IMR-90 (cell line): ENCODE results near the gene SYNE2. TPM values are rescaled to one million over a fixed set of nuclear protein-coding genes. Genes with fewer than 3 reads are reported as not detected.

Experiments used
- ATAC-seq: fragments of 200-7000 bp; cut with Tn5 transposase; 2 replicates; pipeline ENCODE4 v1.9.1; 2020; ENCODE audit warnings: low read depth, mild to moderate bottlenecking, moderate library complexity
- BruUV-seq: library from RNA; stranded (reverse); fragments of 400-500 nt; replicated peaks from 2 replicates; lab custom pipeline; 2021; lab: Mats Ljungman, UMichigan
- CTCF ChIA-PET: fragments of 300-600 bp; formaldehyde crosslinking; extraction: SDS; loops from one replicate; lab custom pipeline; 2021; ENCODE audit warnings: antibody characterized with exemption; lab: Yijun Ruan, JAX
- POLR2A ChIA-PET: fragments of 300-600 bp; sonication (Branson Sonifier 250); formaldehyde crosslinking; loops from one replicate; lab custom pipeline; 2022; ENCODE audit warnings: antibody characterized with exemption; ENCODE audit not compliant: unreplicated experiment; lab: Charles Lee
- DNase-seq: peaks from one replicate; pipeline ENCODE4 v3.0.0; 2013
- H2AFZ ChIP-seq: replicated peaks from 2 replicates; pipeline ENCODE3; 2013; ENCODE audit warnings: low read length, mild to moderate bottlenecking; ENCODE audit not compliant: poor library complexity
- H2AK5ac ChIP-seq: 2 replicates; pipeline ENCODE4 v1.6.1; 2013; ENCODE audit warnings: low read depth, low read length, inconsistent platforms
- H2AK9ac ChIP-seq: replicated peaks from 2 replicates; pipeline ENCODE3; 2013; ENCODE audit warnings: mild to moderate bottlenecking, low read depth, low read length, moderate library complexity; ENCODE audit not compliant: poor library complexity
- H2BK120ac ChIP-seq: 2 replicates; pipeline ENCODE4 v1.6.1; 2013; ENCODE audit warnings: low read depth, low read length, inconsistent platforms
- H2BK15ac ChIP-seq: 3 replicates; pipeline ENCODE4 v1.6.1; 2013; ENCODE audit warnings: low read depth, low read length, inconsistent platforms
- H2BK20ac ChIP-seq: 2 replicates; pipeline ENCODE4 v1.6.1; 2013; ENCODE audit warnings: low read depth, mild to moderate bottlenecking, inconsistent platforms, low read length, moderate library complexity
- H2BK5ac ChIP-seq: 2 replicates; pipeline ENCODE4 v1.6.1; 2013; ENCODE audit warnings: mild to moderate bottlenecking, low read depth, low read length, inconsistent platforms; ENCODE audit not compliant: poor library complexity, severe bottlenecking
- H3K14ac ChIP-seq: replicated peaks from 2 replicates; pipeline ENCODE4 v1.6.1; 2013; ENCODE audit warnings: low read depth, low read length, inconsistent platforms
- H3K18ac ChIP-seq: 2 replicates; pipeline ENCODE4 v1.6.1; 2013; ENCODE audit warnings: low read depth, low read length, control low read depth
- H3K23ac ChIP-seq: 2 replicates; pipeline ENCODE4 v1.6.1; 2013; ENCODE audit warnings: low read depth, low read length, inconsistent platforms
- H3K27ac ChIP-seq: 2 replicates; pipeline ENCODE4 v1.5.1; 2013; ENCODE audit warnings: mild to moderate bottlenecking, control low read depth, low read length; ENCODE audit not compliant: insufficient read depth
- H3K27me3 ChIP-seq: 2 replicates; pipeline ENCODE4 v1.6.1; 2013; ENCODE audit warnings: low read length; ENCODE audit not compliant: control insufficient read depth, insufficient read depth
- H3K36me3 ChIP-seq: 2 replicates; pipeline ENCODE4 v1.6.1; 2013; ENCODE audit warnings: low read length, mixed read lengths; ENCODE audit not compliant: control insufficient read depth, insufficient read depth
- H3K4ac ChIP-seq: 2 replicates; pipeline ENCODE4 v1.6.1; 2013; ENCODE audit warnings: low read depth, low read length, inconsistent platforms
- H3K4me1 ChIP-seq: 2 replicates; pipeline ENCODE4 v1.6.1; 2013; ENCODE audit warnings: low read length, mixed read lengths; ENCODE audit not compliant: control insufficient read depth, insufficient read depth
- H3K4me2 ChIP-seq: 2 replicates; pipeline ENCODE4 v1.6.1; 2013; ENCODE audit warnings: low read depth, mild to moderate bottlenecking, control low read depth, low read length, moderate library complexity
- H3K4me3 ChIP-seq: 2 replicates; pipeline ENCODE4 v1.5.1; 2013; ENCODE audit warnings: low read depth, mild to moderate bottlenecking, control low read depth, low read length, moderate library complexity; ENCODE audit not compliant: insufficient read depth
- H3K56ac ChIP-seq: 2 replicates; pipeline ENCODE4 v1.6.1; 2013; ENCODE audit warnings: low read length, inconsistent platforms; ENCODE audit not compliant: insufficient read depth; ENCODE audit errors: extremely low read depth
- H3K79me1 ChIP-seq, 2 experiments: 2 replicates each; pipeline ENCODE4 v1.6.1; 2013; ENCODE audit warnings: low read length in 2 of 2, inconsistent platforms in 1 of 2, low read depth in 1 of 2
- H3K9ac ChIP-seq: 2 replicates; pipeline ENCODE4 v1.6.1; 2013; ENCODE audit warnings: low read depth, low read length, control low read depth
- H3K9me1 ChIP-seq: 2 replicates; pipeline ENCODE4 v1.6.1; 2013; ENCODE audit warnings: low read length, inconsistent platforms; ENCODE audit not compliant: insufficient read depth
- H3K9me3 ChIP-seq: 2 replicates; pipeline ENCODE4 v1.6.1; 2013; ENCODE audit warnings: low read length; ENCODE audit not compliant: control insufficient read depth, insufficient read depth
- H4K20me1 ChIP-seq: 2 replicates; pipeline ENCODE4 v1.6.1; 2013; ENCODE audit warnings: low read length, inconsistent platforms; ENCODE audit not compliant: insufficient read depth
- H4K5ac ChIP-seq: 2 replicates; pipeline ENCODE4 v1.6.1; 2013; ENCODE audit warnings: mild to moderate bottlenecking, low read depth, low read length, control low read depth
- H4K8ac ChIP-seq, 2 experiments: 2 replicates each; pipeline ENCODE4 v1.6.1; 2013; ENCODE audit warnings: low read depth in 2 of 2, low read length in 2 of 2, control low read depth in 1 of 2, inconsistent platforms in 1 of 2
- H4K91ac ChIP-seq: 2 replicates; pipeline ENCODE4 v1.6.1; 2013; ENCODE audit warnings: low read depth, low read length, inconsistent platforms; ENCODE audit not compliant: insufficient read depth
- MAFK ChIP-seq: IDR thresholded peaks from 2 replicates; pipeline ENCODE4 v1.6.1; 2012; ENCODE audit warnings: low read depth, low read length, improper control_type of control experiment
- MXI1 ChIP-seq: IDR thresholded peaks from 2 replicates; pipeline ENCODE4 v1.6.1; 2012; ENCODE audit warnings: low read depth, mild to moderate bottlenecking, low read length, moderate library complexity, borderline replicate concordance
- NFE2L2 ChIP-seq: fragments of 150-350 bp; IDR thresholded peaks from 2 replicates; pipeline ENCODE4 v1.6.1; 2016; ENCODE audit warnings: low read depth, mild to moderate bottlenecking, low read length
- RAD21 ChIP-seq: IDR thresholded peaks from 2 replicates; pipeline ENCODE4 v1.6.1; 2012; ENCODE audit warnings: low read length, improper control_type of control experiment
- RCOR1 ChIP-seq: IDR thresholded peaks from 2 replicates; pipeline ENCODE4 v1.6.1; 2012; ENCODE audit warnings: mild to moderate bottlenecking, low read length, improper control_type of control experiment; ENCODE audit not compliant: insufficient replicate concordance
- RFX5 ChIP-seq: IDR thresholded peaks from 2 replicates; pipeline ENCODE4 v1.8.0; 2012; ENCODE audit warnings: low read depth, mild to moderate bottlenecking, low read length, moderate library complexity
- SMC3 ChIP-seq: fragments of 150-350 bp; IDR thresholded peaks from 2 replicates; pipeline ENCODE4 v1.6.1; 2016; ENCODE audit warnings: low read depth, mild to moderate bottlenecking, antibody characterized with exemption, low read length, moderate library complexity
- WGBS, 2 experiments: methylation state at CpG; one replicate each; pipeline versions ENCODE4 v1.1.5 to v1.1.7; 2013; ENCODE audit warnings: missing lambda C conversion rate in 2 of 2; ENCODE audit not compliant: insufficient read length in 1 of 2; ENCODE audit errors: extremely low coverage in 2 of 2; 5-methylcytosine and 5-hydroxymethylcytosine counted together
- dilution Hi-C: fragments of 300-500 bp; cut with HindIII; formaldehyde crosslinking; loops from one replicate; pipeline ENCODE4 v1.14.3; 2018; ENCODE audit warnings: low sequenced_read_pairs; ENCODE audit not compliant: unreplicated experiment
- in situ Hi-C: fragments of 300-500 bp; cut with MboI; formaldehyde crosslinking; loops from 3 replicates; pipeline ENCODE4 v1.14.3; 2019; ENCODE audit warnings: low sequenced_read_pairs, inconsistent platforms, mixed read lengths
- intact Hi-C: fragments of 100-400 bp; cut with micrococcal nuclease; formaldehyde crosslinking; loops from 2 replicates; pipeline ENCODE4 v1.10.0; 2022
- polyA plus RNA-seq, 3 experiments: library from polyadenylated mRNA; depleted of rRNA; stranded (reverse); fragments of >200 nt; gene quantifications; 2 replicates each; pipeline ENCODE4 v1.2.3, GENCODE V29; 2012; ENCODE audit warnings: low replicate concordance in 1 of 3
- total RNA-seq: library from RNA; depleted of rRNA; stranded (reverse); fragments of >200 nt; gene quantifications from 2 replicates; pipeline ENCODE4 v1.2.3, GENCODE V29; 2012
- TF ChIP-seq, protein P1 (sequence below): fragments of 150-350 bp; IDR thresholded peaks from 2 replicates; pipeline ENCODE4 v1.6.1; 2017; ENCODE audit warnings: mild to moderate bottlenecking, antibody characterized with exemption, low read length, low read depth
- TF ChIP-seq, protein P2 (sequence below): conservative IDR thresholded peaks from 2 replicates; pipeline ENCODE4 v1.5.1; 2012; ENCODE audit warnings: mild to moderate bottlenecking, low read depth, low read length, improper control_type of control experiment

The SYNE2 gene
- total and polyA plus RNA-seq, 2 of the 4 experiments (the other 2 are of a cell fraction): 5.2 to 28.9 TPM

DNA sequence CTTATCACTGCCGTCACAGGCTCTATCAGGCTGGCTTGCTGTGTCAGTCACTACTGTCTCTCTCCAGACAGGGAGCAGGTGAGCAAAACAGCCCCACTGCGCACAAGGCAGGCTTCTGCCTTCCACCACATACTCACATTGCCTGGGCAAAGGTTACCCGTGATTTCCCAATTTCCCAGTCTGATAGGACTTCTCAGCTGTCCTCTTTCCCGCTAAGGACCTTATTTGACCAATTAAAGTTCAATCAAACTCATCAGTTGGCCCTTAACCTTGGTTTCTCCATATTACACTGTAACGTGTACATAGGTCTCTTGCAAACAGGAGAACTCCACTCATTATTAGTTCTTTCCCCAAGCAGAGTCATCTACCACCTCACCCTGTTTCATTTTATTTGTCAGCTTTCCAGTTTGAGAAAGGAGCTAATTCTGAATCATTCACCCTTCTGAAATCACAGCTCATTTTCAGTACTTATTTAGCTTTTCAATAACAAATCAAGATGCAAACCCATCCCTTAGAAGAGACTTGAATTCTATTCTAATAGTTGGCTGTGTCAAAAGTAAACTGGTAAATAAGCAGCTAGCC is 270.5 kb downstream of the SYNE2 start:
- no peaks in the 10 kb centered on the region for H3K79me1 ChIP-seq
- BruUV-seq: no TSS peak
- no peak overlapping the region for H3K9ac ChIP-seq
- no peaks in the 10 kb centered on the region for H3K9me1 ChIP-seq
- ATAC-seq: no peak
- no peak overlapping the region for H4K8ac ChIP-seq
- POLR2A ChIA-PET: no interaction called here
- H3K4me1 ChIP-seq: no peaks in the 10 kb centered on the region
- no peak overlapping the region for H2AFZ ChIP-seq
- H3K23ac ChIP-seq: no peak overlapping the region
- H3K14ac ChIP-seq: no peak overlapping the region
- no peak overlapping the region for H2BK120ac ChIP-seq
- H3K36me3 ChIP-seq: peaks cover 4% of the 10 kb centered on the region
- no peak overlapping the region for H2BK5ac ChIP-seq
- dilution Hi-C loops: no loop called here
- no peak overlapping the region for H2BK15ac ChIP-seq
- no peak for DNase-seq
- intact Hi-C loops: no loop called here
- H2AK5ac ChIP-seq: no peak overlapping the region
- no peak overlapping the region for H2BK20ac ChIP-seq
- H2AK9ac ChIP-seq: no peak overlapping the region
- no peaks in the 10 kb centered on the region for H3K27me3 ChIP-seq
- CTCF ChIA-PET: interaction anchor here (0.6 kb wide), 1 partner anchor 161 kb away, joined by 3 read pairs; no protein-coding TSS in a partner anchor
- no peak overlapping the region for H3K4me3 ChIP-seq
- H3K9me3 ChIP-seq: no peaks in the 10 kb centered on the region
- in situ Hi-C loops: no loop called here
- no peaks in the 10 kb centered on the region for H4K20me1 ChIP-seq
- TF ChIP-seq MAFK (no peak), SMC3 (no peak), MXI1 (no peak), RFX5 (no peak), RCOR1 (no peak), NFE2L2 (no peak), RAD21 (no peak)
- TF ChIP-seq, protein P1, sequence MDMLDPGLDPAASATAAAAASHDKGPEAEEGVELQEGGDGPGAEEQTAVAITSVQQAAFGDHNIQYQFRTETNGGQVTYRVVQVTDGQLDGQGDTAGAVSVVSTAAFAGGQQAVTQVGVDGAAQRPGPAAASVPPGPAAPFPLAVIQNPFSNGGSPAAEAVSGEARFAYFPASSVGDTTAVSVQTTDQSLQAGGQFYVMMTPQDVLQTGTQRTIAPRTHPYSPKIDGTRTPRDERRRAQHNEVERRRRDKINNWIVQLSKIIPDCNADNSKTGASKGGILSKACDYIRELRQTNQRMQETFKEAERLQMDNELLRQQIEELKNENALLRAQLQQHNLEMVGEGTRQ: no peak
- TF ChIP-seq, protein P2, sequence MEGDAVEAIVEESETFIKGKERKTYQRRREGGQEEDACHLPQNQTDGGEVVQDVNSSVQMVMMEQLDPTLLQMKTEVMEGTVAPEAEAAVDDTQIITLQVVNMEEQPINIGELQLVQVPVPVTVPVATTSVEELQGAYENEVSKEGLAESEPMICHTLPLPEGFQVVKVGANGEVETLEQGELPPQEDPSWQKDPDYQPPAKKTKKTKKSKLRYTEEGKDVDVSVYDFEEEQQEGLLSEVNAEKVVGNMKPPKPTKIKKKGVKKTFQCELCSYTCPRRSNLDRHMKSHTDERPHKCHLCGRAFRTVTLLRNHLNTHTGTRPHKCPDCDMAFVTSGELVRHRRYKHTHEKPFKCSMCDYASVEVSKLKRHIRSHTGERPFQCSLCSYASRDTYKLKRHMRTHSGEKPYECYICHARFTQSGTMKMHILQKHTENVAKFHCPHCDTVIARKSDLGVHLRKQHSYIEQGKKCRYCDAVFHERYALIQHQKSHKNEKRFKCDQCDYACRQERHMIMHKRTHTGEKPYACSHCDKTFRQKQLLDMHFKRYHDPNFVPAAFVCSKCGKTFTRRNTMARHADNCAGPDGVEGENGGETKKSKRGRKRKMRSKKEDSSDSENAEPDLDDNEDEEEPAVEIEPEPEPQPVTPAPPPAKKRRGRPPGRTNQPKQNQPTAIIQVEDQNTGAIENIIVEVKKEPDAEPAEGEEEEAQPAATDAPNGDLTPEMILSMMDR: no peak
- no peak overlapping the region for H3K27ac ChIP-seq
- no peak overlapping the region for H4K5ac ChIP-seq
- H3K56ac ChIP-seq: no peak overlapping the region
- H4K91ac ChIP-seq: no peak overlapping the region
- no peak overlapping the region for H3K18ac ChIP-seq
- H3K4me2 ChIP-seq: no peak overlapping the region
- H3K4ac ChIP-seq: no peak overlapping the region
- WGBS, 2 experiments: 97% methylated on average over 4 of the region's 5 CpGs; no CpG with 5 or more reads in 1 of the 2 experiments
